Stimulated activated CD4-positive, alpha-beta T cell treated with anti-CD3 and anti-CD28 coated beads, Interleukin-4, amount 100 ng/mL, for 24 hours (primary cell): ENCODE results near the gene APOM.

Experiments
- DNase-seq: peaks from one replicate; pipeline ENCODE4 v3.0.0-alpha.2; 2020

APOM gene

GRCh38 chr6:31658983-31659648 is 3.4 kb downstream of the APOM start:
- DNase-seq = no peak

GRCh38 chr6:31659649-31660380 is 4.1 kb downstream of the APOM start:
- DNase-seq = peak; percentile 42

DNA sequence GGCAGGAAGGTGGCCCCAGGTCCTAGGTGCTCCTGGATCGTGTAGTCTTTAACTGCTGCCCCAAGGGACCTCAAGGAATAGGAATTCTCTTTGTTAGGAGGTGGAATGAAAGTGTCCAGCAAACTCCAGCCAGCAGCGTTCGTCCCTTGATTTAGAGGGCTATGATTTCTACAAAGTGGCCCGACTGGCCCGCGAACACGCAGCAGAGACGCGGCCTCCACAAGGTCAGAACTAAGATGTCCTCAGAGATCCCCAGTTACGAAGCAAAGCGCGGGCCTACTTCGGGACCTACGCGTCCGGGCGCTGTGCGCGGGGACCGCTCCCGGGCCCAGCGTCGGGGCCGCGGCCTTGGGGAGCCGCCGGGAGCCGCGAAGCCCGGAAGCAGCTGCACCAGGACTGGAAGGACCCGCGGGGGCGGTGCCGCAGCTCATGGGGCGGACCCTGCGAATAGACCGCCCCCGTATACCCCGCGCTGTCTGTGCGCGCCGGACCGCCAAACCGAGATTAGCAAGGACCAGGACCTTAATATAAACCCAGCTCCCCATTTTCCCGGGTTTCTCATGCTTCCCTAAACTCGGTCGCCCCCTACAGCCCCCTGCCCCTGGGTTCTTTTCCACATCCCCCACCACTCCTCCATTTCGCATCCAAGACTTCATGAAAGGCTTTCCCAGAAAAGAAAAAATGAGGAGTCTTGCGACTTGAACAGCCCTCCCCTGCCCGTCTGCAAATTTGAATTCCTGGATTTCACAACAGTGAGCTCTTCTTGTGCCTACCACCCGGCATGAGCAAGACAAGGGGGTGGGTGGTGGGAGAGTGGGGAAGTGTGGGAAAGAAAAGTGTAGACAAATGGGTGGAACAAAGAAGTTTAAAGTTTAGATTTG is 4.9 kb downstream of the APOM start, which contains the start of gene C6orf47:
C6orf47 (minus strand) TSS at position 398 of the 881 bp plus-strand sequence. CDS start 831 bp downstream, outside the sequence.
- DNase-seq = peak; percentile 76

DNA sequence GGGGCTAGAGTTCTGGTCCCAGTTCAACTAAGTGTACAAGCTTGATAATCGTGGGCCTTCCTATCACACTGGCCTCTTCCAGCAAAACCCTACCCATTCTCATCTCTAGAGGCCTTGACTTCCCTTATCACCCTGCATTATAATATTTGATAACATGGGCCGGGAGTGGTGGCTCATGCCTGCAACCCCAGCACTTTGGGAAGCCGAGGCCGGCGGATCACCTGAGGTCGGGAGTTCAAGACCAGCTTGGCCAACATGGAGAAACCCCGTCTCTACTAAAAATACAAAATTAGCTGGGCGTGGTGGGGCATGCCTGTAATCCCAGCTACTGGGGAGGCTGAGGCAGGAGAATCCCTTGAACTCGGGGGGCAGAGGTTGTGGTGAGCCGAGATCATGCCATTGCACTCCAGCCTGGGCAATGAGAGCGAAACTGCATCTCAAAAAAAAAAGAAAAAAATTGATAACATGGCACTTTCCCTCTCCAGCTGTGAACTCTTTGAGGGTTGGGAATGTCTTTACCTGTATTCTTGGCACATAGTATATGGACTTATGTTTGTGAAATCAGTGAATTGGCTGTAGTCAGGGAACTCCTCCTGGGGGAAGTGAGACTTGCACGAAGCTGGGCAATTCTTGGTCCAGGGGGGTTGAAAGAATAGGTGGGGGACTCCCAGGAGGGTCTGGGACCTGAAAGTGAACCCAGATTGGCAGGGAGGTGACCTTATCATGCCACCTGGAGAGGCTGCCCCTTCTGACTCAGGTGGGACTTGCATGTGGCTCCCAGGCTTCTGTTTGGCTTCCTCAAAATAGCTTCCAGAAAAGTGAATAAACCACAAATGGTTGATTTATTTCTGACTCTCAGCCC is 5.8 kb downstream of the APOM start:
- no peak for DNase-seq

- DNase-seq = no peak
These were observed 6.5 kb downstream of the APOM start for GRCh38 chr6:31662124-31662723.

- no peak for DNase-seq
These were observed 7.6 kb downstream of the APOM start for GRCh38 chr6:31663126-31663960.

DNA sequence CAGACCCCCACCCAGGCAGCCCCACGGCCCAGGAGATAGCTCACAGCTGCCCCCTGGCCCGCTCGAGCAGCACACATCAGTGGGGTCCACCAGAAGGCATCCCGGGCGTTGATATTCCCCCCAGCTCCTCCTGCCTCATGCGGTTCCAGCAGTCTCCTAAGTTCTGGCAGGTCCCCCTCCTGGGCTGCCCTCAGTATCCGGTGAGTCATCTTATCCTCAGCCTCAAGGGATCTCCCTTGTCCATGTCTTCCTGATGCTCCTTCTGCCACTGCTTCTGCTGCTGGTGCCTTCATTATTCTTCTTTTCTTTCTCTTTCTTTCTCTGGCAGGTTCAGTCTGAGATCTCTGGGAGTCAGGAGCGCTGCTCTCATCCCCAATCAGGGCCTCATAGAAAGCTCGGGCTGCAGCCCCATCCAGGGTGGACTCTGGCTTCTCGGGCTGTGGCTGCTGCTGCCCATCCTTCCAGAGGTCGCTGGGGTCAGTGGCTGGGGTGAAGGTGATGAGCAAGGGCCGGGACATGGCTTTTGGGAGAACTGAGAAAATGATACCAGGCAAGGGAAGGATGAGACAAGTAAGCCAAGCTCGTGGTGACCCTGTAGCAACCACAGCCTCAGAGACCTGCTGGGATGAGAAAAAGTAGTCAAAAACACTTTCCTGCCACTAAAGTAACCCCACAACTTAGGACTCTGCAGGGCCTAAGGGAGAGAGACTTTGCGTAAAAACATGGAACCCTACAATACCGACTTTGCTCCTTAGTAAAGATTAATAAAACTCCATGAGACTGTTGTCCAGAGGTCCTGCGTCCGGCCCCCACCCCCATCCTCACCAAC is 8.5 kb downstream of the APOM start:
- DNase-seq = no peak

- DNase-seq = peak; percentile 92
These were observed 9.3 kb downstream of the APOM start, which contains the start of gene GPANK1 for GRCh38 chr6:31664790-31665500. GPANK1 (minus strand) TSS chr6:31664997; CDS start chr6:31664478, 519 bp downstream.

DNA sequence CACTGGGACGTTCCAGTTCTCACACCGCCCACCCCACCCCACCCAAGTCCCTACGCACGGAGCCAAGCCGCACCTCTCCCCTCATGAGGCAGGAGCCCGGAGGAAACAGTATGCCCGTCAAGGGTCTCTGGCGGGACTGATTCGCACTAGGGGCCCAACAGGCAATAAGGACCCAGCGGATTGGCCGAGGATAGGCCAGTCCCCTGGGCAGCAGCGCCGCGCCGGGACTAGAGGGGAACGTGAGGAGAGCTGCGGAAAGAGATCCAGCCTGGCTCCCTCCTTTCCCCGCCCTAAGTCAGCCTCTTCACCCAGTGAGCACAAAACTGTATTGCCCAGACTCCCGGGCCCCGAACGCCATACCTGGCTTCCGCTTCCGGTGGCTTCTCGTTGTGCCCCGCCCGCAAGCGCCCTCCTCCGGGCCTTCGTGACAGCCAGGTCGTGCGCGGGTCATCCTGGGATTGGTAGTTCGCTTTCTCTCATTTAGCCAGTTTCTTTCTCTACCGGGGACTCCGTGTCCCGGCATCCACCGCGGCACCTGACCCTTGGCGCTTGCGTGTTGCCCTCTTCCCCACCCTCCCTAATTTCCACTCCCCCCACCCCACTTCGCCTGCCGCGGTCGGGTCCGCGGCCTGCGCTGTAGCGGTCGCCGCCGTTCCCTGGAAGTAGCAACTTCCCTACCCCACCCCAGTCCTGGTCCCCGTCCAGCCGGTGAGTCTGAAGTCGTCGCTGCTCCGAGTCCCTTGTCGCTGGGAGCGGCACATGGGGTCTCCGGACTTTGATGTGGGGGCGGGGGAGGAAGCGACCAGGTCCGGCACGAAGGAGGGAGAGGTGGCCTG is 10.0 kb downstream of the APOM start, which contains the start of gene CSNK2B:
CSNK2B (plus strand) TSS at position 580 of the 836 bp plus-strand sequence. CDS start 752 bp downstream, outside the sequence.
- peak; percentile 99 for DNase-seq

DNA sequence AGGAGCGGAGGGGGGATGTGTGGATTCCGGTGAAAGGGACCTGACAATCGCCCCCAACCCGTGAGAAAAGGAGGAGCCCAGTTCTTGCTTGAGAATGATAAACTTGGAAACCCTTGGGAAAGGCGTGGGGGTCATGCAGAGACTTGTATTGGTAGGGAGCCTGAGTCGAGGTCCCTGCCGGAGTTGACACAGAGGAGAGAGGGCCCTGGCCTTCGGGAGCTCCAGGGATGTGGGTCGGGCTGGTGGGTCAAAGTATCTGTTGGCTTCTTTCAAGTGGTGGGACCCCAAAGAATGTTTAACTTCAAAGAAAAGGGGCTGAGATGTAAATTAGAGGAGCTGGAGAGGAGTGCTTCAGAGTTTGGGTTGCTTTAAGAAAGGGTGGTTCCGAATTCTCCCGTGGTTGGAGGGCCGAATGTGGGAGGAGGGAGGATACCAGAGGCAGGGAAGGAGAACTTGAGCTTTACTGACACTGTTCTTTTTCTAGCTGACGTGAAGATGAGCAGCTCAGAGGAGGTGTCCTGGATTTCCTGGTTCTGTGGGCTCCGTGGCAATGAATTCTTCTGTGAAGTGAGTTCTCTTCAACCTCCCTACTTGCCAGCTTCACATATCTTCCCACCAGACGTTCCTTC is 10.8 kb downstream of the APOM start:
- DNase-seq = no peak

DNA sequence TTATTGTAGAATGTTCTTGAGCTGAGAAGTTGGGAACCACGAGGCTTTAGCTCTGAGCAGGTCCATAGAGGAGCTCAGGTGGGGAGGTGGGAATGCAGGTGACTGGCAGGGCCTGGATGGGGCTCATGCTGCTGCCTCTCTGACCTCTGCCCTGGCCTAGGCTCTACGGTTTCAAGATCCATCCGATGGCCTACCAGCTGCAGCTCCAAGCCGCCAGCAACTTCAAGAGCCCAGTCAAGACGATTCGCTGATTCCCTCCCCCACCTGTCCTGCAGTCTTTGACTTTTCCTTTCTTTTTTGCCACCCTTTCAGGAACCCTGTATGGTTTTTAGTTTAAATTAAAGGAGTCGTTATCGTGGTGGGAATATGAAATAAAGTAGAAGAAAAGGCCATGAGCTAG is 14.0 kb downstream of the APOM start, which contains the start of gene LY6G5B:
LY6G5B (plus strand) TSS at position 301 of the 400 bp plus-strand sequence. CDS start 975 bp downstream, outside the sequence.
- no peak for DNase-seq

- no peak for DNase-seq
These were observed 20.7 kb downstream of the APOM start for GRCh38 chr6:31676322-31676903.

- no peak for DNase-seq
These were observed 21.2 kb downstream of the APOM start for GRCh38 chr6:31676904-31677303.

DNA sequence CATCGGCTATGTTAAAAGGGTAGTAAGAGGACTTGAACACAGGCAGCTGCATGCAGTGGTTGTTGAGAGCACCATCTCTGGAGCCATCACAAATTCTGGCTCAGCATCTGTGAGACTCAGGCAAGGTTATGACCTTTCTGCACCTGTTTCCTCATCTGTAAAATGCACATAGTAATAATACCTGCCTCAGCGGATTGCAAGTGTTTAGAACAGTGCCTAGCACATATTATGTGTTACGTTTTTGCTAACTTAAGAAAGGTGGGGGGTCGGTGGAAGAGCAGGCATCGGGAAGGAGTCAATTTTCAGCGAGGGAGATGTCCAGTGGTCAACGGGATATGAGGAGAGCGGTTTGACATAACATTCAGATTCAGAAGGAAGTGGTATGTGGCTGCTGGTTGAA is 22.3 kb downstream of the APOM start:
- no peak for DNase-seq

DNA sequence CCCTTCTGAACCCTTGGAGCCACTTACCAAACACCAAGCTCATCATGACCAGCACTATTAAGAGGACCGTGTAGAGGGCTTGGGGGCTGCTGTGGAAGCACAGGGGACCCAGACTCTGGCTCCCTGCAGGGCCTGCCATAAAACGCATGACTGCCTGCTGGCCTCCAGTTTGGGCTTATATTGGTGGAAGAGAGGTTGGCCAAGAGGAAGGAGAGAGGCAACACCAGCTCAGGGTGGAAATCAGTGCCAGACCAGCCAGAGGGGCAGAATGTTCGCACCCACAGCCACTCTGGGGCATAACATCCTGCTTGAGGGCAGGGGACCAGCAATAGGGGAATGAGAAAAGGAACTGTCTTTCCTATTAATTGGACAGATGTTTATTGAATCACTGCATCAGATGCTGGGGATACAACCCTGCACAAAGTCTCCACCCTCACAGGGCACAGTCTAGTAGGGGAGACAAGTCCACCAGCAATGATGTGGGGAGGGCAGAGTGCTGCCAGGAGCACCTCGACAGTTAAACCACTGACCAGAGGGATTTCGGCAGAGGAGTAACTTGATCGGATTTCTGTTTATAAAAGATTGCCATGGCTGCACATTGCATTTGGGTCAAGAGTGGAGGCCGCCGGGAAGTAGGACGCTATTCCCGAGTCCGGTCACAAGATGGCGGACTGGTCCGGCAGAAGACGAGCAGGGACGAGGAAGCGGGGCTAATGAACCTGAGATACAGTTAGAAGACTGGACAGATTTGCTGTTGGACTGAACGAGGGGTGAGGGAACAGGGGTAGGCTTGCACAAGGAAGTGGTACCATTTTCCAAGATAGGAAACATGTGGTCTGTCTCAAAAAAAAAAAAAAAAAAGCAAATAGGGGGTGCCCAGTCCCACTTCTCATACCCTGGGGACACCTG is 24.8 kb downstream of the APOM start, which contains the start of gene LY6G5C:
LY6G5C (minus strand) TSS at position 842 of the 909 bp plus-strand sequence; CDS start at position 148, 694 bp downstream.
- DNase-seq = peak; percentile 74
